Measurements from ENCODE around the gene KDM5B. TPM values are rescaled to one million over a fixed set of nuclear protein-coding genes. Genes with fewer than 3 reads are reported as not detected.

Gene KDM5B
- 83.6 TPM for total RNA-seq (2021; ENCODE audit: unreplicated experiment)
- 29.3 TPM for polyA plus RNA-seq (2012; ENCODE audit: insufficient read length)
- percentile 94 among the genes with signal in this experiment for Bru-seq, nascent RNA
- BruChase-seq, experiment 1, labeled RNA remaining after a 2-hour chase: percentile 92 among the genes with signal in this experiment
- BruChase-seq, experiment 2, labeled RNA remaining after a 6-hour chase: percentile 83 among the genes with signal in this experiment
- long read RNA-seq, full-length matches to known transcripts: 16 of 57 reads
- long read RNA-seq, partial matches to known transcripts: 35 of 57 reads
- long read RNA-seq, other reads (novel, unspliced or antisense): 6 of 57 reads

- H3K27me3 ChIP-seq (ENCODE audit: control insufficient read depth, insufficient read depth, low read length): no peaks in the 10 kb centered on the region
- peaks cover 42% of the 10 kb centered on the region for H3K4me1 ChIP-seq (ENCODE audit: control insufficient read depth, insufficient read depth, low read length)
- no peaks in the 10 kb centered on the region for H3K9me3 ChIP-seq (ENCODE audit: control insufficient read depth, insufficient read depth, low read depth, low read length)
- in situ Hi-C loops (cut with HindIII; ENCODE audit: low pct_unique_long_range_greater_than_20kb, low sequenced_read_pairs): no loop called here
- no peaks in the 10 kb centered on the region; the same call in 1 of the 2 replicates for H3K36me3 ChIP-seq (ENCODE audit: control insufficient read depth, insufficient read depth, low read length)
- H3K27ac ChIP-seq (ENCODE audit: low read length): peak within 1 kb of the TSS; percentile 89
- peak; percentile 18; the same call in 1 of the 2 replicates for TF ChIP-seq TCF7L2 (IDR thresholded peaks at IDR 0.05; ENCODE audit: low read depth, low read length)
- TF ChIP-seq, protein P1, sequence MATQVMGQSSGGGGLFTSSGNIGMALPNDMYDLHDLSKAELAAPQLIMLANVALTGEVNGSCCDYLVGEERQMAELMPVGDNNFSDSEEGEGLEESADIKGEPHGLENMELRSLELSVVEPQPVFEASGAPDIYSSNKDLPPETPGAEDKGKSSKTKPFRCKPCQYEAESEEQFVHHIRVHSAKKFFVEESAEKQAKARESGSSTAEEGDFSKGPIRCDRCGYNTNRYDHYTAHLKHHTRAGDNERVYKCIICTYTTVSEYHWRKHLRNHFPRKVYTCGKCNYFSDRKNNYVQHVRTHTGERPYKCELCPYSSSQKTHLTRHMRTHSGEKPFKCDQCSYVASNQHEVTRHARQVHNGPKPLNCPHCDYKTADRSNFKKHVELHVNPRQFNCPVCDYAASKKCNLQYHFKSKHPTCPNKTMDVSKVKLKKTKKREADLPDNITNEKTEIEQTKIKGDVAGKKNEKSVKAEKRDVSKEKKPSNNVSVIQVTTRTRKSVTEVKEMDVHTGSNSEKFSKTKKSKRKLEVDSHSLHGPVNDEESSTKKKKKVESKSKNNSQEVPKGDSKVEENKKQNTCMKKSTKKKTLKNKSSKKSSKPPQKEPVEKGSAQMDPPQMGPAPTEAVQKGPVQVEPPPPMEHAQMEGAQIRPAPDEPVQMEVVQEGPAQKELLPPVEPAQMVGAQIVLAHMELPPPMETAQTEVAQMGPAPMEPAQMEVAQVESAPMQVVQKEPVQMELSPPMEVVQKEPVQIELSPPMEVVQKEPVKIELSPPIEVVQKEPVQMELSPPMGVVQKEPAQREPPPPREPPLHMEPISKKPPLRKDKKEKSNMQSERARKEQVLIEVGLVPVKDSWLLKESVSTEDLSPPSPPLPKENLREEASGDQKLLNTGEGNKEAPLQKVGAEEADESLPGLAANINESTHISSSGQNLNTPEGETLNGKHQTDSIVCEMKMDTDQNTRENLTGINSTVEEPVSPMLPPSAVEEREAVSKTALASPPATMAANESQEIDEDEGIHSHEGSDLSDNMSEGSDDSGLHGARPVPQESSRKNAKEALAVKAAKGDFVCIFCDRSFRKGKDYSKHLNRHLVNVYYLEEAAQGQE (IDR thresholded peaks at IDR 0.05; ENCODE audit: insufficient read depth in 1 of 2, low read depth in 2 of 2, low read length in 1 of 2): peak in 1 of 2 experiments; percentile 75; a peak in 1 of 4 replicates
- peak; percentile 96 for TF ChIP-seq POLR2AphosphoS5 (IDR thresholded peaks at IDR 0.05; ENCODE audit: low read depth, low read length)
- peak; percentile 92; the same call in 1 of the 2 replicates for TF ChIP-seq SIN3A (IDR thresholded peaks at IDR 0.05; ENCODE audit: borderline replicate concordance, insufficient read depth, low read depth, low read length)
- TF ChIP-seq CTCF (IDR thresholded peaks at IDR 0.05): no peak
- BruUV-seq (replicated peaks): no TSS peak
- DNase-seq (ENCODE audit: low read depth, low spot score) (peak; percentile 45), ATAC-seq (peak; percentile 44)
- intact Hi-C loops (cut with micrococcal nuclease; ENCODE audit: unreplicated experiment): no loop called here
- peak within 1 kb of the TSS; percentile 78 to 94 for H3K4me3 ChIP-seq (ENCODE audit: low read depth in 2 of 2, low read length in 2 of 2)
- CTCF ChIA-PET: no interaction called here
- POLR2A ChIA-PET: interaction anchor here (0.7 kb wide), 1 partner anchor 26 kb away, joined by 3 read pairs; no protein-coding TSS in a partner anchor
These were observed at the start of gene KDM5B for GRCh38 chr1:202807926-202808757. TSS of gene KDM5B (minus strand) at chr1:202808421. CDS start at chr1:202808305, 116 bp downstream.

- CTCF ChIA-PET: no interaction called here
These were observed 49.0 kb upstream of the KDM5B start for GRCh38 chr1:202857136-202857610.

More at GRCh38 chr1:202857136-202857610, 49.0 kb upstream of the KDM5B start:
- ATAC-seq: no peak
- Histone ChIP-seq H3K9me3 (ENCODE audit: control insufficient read depth, insufficient read depth, low read depth, low read length) (no peaks in the 10 kb centered on the region), H3K27me3 (ENCODE audit: control insufficient read depth, insufficient read depth, low read length) (no peaks in the 10 kb centered on the region; the same call in 1 of the 2 replicates), H3K27ac (ENCODE audit: low read length) (no peak overlapping the region), H3K4me3 (ENCODE audit: low read depth in 2 of 2, low read length in 2 of 2) (no peak overlapping the region), H3K4me1 (ENCODE audit: control insufficient read depth, insufficient read depth, low read length) (no peaks in the 10 kb centered on the region), H3K36me3 (ENCODE audit: control insufficient read depth, insufficient read depth, low read length) (peaks cover 3% of the 10 kb centered on the region; the same call in 1 of the 2 replicates)
- BruUV-seq (replicated peaks): no TSS peak
- POLR2A ChIA-PET: no interaction called here
- DNase-seq (ENCODE audit: low read depth, low spot score): no peak
- no peak for TF ChIP-seq CTCF (IDR thresholded peaks at IDR 0.05)
- TF ChIP-seq, protein P1 (IDR thresholded peaks at IDR 0.05; ENCODE audit: insufficient read depth in 1 of 2, low read depth in 2 of 2, low read length in 1 of 2): no peak
- intact Hi-C loops (cut with micrococcal nuclease; ENCODE audit: unreplicated experiment): loop anchor here (10.0 kb wide), 1 partner anchor 102 kb away; no protein-coding TSS in a partner anchor
- in situ Hi-C loops (cut with HindIII; ENCODE audit: low pct_unique_long_range_greater_than_20kb, low sequenced_read_pairs): no loop called here

All from Panc1 (cell line).